ENCODE measurements around the gene KCTD7.
"Not testable (repeated sequence)": the region's sequence is repeated elsewhere in the genome, so short reads cannot be mapped to it uniquely, and the experiment has no call there.

The KCTD7 gene

GRCh38 chr7:66631471-66631870 is 2.8 kb downstream of the KCTD7 start:
- Histone ChIP-seq H3K36me3 (ENCODE audit: insufficient read depth, low read length) (no peaks in the 10 kb centered on the region; the same call in 1 of the 2 replicates), H3K27ac (no peak overlapping the region), H3K4me3 (no peak overlapping the region), H3K9me3 (ENCODE audit: low read depth, low read length) (no peaks in the 10 kb centered on the region), H3K9ac (ENCODE audit: insufficient read length) (no peak overlapping the region)
- TF ChIP-seq FOXP2 (optimal IDR thresholded peaks at IDR 0.05; ENCODE audit: control extremely low read depth, extremely low read length, insufficient read depth) (no peak), POLR2AphosphoS5 (IDR thresholded peaks at IDR 0.05; ENCODE audit: borderline replicate concordance, low read depth, low read length) (no peak), EZH2 (IDR thresholded peaks at IDR 0.05) (no peak)
- no peak for DNase-seq (ENCODE audit: low read depth, low spot score)

GRCh38 chr7:66634816-66635215 is 6.1 kb downstream of the KCTD7 start:
- no peak overlapping the region for H3K27ac ChIP-seq
- DNase-seq (ENCODE audit: low read depth, low spot score) = no peak
- H3K9ac ChIP-seq (ENCODE audit: insufficient read length) = no peak overlapping the region
- H3K36me3 ChIP-seq (ENCODE audit: insufficient read depth, low read length) = peaks cover 17% of the 10 kb centered on the region; the same call in 1 of the 2 replicates
- H3K9me3 ChIP-seq (ENCODE audit: low read depth, low read length) = no peaks in the 10 kb centered on the region
- TF ChIP-seq EZH2 (IDR thresholded peaks at IDR 0.05) (no peak), FOXP2 (optimal IDR thresholded peaks at IDR 0.05; ENCODE audit: control extremely low read depth, extremely low read length, insufficient read depth) (no peak), POLR2AphosphoS5 (IDR thresholded peaks at IDR 0.05; ENCODE audit: borderline replicate concordance, low read depth, low read length) (no peak)
- H3K4me3 ChIP-seq = no peak overlapping the region

- H3K9me3 ChIP-seq (ENCODE audit: low read depth, low read length); H3K27ac ChIP-seq; DNase-seq (ENCODE audit: low read depth, low spot score); H3K4me3 ChIP-seq; H3K9ac ChIP-seq (ENCODE audit: insufficient read length): not testable (repeated sequence)
- H3K36me3 ChIP-seq (ENCODE audit: insufficient read depth, low read length) = peaks cover 23% of the 10 kb centered on the region
Observed at GRCh38 chr7:66635322-66635981, 6.8 kb downstream of the KCTD7 start.

GRCh38 chr7:66635982-66636546 is 7.4 kb downstream of the KCTD7 start:
- not testable (repeated sequence) for H3K9me3 ChIP-seq (ENCODE audit: low read depth, low read length); DNase-seq (ENCODE audit: low read depth, low spot score); H3K9ac ChIP-seq (ENCODE audit: insufficient read length); H3K4me3 ChIP-seq; H3K27ac ChIP-seq
- peaks cover 26% of the 10 kb centered on the region for H3K36me3 ChIP-seq (ENCODE audit: insufficient read depth, low read length)

- Histone ChIP-seq H3K9me3 (ENCODE audit: low read depth, low read length) (no peaks in the 10 kb centered on the region), H3K4me3 (no peak overlapping the region), H3K9ac (ENCODE audit: insufficient read length) (no peak overlapping the region), H3K36me3 (ENCODE audit: insufficient read depth, low read length) (peaks cover 36% of the 10 kb centered on the region), H3K27ac (no peak overlapping the region)
- no peak for DNase-seq (ENCODE audit: low read depth, low spot score)
- TF ChIP-seq EZH2 (IDR thresholded peaks at IDR 0.05) (no peak), FOXP2 (optimal IDR thresholded peaks at IDR 0.05; ENCODE audit: control extremely low read depth, extremely low read length, insufficient read depth) (no peak), POLR2AphosphoS5 (IDR thresholded peaks at IDR 0.05; ENCODE audit: borderline replicate concordance, low read depth, low read length) (no peak)
Observed at GRCh38 chr7:66638309-66639099, 9.8 kb downstream of the KCTD7 start.

GRCh38 chr7:66639773-66640172 is 11.1 kb downstream of the KCTD7 start:
- H3K9ac ChIP-seq (ENCODE audit: insufficient read length) = no peak overlapping the region
- TF ChIP-seq FOXP2 (optimal IDR thresholded peaks at IDR 0.05; ENCODE audit: control extremely low read depth, extremely low read length, insufficient read depth) (no peak), EZH2 (IDR thresholded peaks at IDR 0.05) (no peak), POLR2AphosphoS5 (IDR thresholded peaks at IDR 0.05; ENCODE audit: borderline replicate concordance, low read depth, low read length) (no peak)
- no peaks in the 10 kb centered on the region for H3K9me3 ChIP-seq (ENCODE audit: low read depth, low read length)
- H3K36me3 ChIP-seq (ENCODE audit: insufficient read depth, low read length) = peaks cover 37% of the 10 kb centered on the region
- H3K4me3 ChIP-seq = no peak overlapping the region
- no peak for DNase-seq (ENCODE audit: low read depth, low spot score)
- H3K27ac ChIP-seq = no peak overlapping the region

GRCh38 chr7:66640802-66641525 is 12.3 kb downstream of the KCTD7 start:
- TF ChIP-seq EZH2 (IDR thresholded peaks at IDR 0.05) = no peak
- TF ChIP-seq FOXP2 (optimal IDR thresholded peaks at IDR 0.05; ENCODE audit: control extremely low read depth, extremely low read length, insufficient read depth) = no peak
- TF ChIP-seq POLR2AphosphoS5 (IDR thresholded peaks at IDR 0.05; ENCODE audit: borderline replicate concordance, low read depth, low read length) = no peak
- no peak overlapping the region for H3K4me3 ChIP-seq
- peaks cover 37% of the 10 kb centered on the region for H3K36me3 ChIP-seq (ENCODE audit: insufficient read depth, low read length)
- no peak overlapping the region for H3K9ac ChIP-seq (ENCODE audit: insufficient read length)
- H3K9me3 ChIP-seq (ENCODE audit: low read depth, low read length) = no peaks in the 10 kb centered on the region
- H3K27ac ChIP-seq = no peak overlapping the region
- no peak for DNase-seq (ENCODE audit: low read depth, low spot score)

- Histone ChIP-seq H3K4me3 (no peak overlapping the region), H3K27ac (no peak overlapping the region), H3K36me3 (ENCODE audit: insufficient read depth, low read length) (peaks cover 37% of the 10 kb centered on the region), H3K9me3 (ENCODE audit: low read depth, low read length) (no peaks in the 10 kb centered on the region), H3K9ac (ENCODE audit: insufficient read length) (no peak overlapping the region)
- TF ChIP-seq EZH2 (IDR thresholded peaks at IDR 0.05) = no peak
- no peak for TF ChIP-seq FOXP2 (optimal IDR thresholded peaks at IDR 0.05; ENCODE audit: control extremely low read depth, extremely low read length, insufficient read depth)
- no peak for TF ChIP-seq POLR2AphosphoS5 (IDR thresholded peaks at IDR 0.05; ENCODE audit: borderline replicate concordance, low read depth, low read length)
- DNase-seq (ENCODE audit: low read depth, low spot score) = no peak
Observed at GRCh38 chr7:66641526-66641871, 12.8 kb downstream of the KCTD7 start.

Data from SK-N-MC (cell line).